ENCODE measurements around the gene GIT2. TPM values are rescaled to one million over a fixed set of nuclear protein-coding genes. Genes with fewer than 3 reads are reported as not detected.

Gene GIT2, protein sequence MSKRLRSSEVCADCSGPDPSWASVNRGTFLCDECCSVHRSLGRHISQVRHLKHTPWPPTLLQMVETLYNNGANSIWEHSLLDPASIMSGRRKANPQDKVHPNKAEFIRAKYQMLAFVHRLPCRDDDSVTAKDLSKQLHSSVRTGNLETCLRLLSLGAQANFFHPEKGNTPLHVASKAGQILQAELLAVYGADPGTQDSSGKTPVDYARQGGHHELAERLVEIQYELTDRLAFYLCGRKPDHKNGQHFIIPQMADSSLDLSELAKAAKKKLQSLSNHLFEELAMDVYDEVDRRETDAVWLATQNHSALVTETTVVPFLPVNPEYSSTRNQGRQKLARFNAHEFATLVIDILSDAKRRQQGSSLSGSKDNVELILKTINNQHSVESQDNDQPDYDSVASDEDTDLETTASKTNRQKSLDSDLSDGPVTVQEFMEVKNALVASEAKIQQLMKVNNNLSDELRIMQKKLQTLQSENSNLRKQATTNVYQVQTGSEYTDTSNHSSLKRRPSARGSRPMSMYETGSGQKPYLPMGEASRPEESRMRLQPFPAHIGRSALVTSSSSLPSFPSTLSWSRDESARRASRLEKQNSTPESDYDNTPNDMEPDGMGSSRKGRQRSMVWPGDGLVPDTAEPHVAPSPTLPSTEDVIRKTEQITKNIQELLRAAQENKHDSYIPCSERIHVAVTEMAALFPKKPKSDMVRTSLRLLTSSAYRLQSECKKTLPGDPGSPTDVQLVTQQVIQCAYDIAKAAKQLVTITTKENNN
- 16.7 and 26.9 TPM in 2 replicates for total RNA-seq

GRCh38 chr12:109995686-109996482 is at the start of gene GIT2:
GIT2 (minus strand) TSS chr12:109996368; CDS start chr12:109996224, 144 bp downstream.

GRCh38 chr12:109998904-109999648 is 2.9 kb upstream of the GIT2 start, which contains the start of gene ANKRD13A:
ANKRD13A (plus strand) TSS chr12:109999430; CDS start chr12:109999689, 259 bp downstream.

DNA sequence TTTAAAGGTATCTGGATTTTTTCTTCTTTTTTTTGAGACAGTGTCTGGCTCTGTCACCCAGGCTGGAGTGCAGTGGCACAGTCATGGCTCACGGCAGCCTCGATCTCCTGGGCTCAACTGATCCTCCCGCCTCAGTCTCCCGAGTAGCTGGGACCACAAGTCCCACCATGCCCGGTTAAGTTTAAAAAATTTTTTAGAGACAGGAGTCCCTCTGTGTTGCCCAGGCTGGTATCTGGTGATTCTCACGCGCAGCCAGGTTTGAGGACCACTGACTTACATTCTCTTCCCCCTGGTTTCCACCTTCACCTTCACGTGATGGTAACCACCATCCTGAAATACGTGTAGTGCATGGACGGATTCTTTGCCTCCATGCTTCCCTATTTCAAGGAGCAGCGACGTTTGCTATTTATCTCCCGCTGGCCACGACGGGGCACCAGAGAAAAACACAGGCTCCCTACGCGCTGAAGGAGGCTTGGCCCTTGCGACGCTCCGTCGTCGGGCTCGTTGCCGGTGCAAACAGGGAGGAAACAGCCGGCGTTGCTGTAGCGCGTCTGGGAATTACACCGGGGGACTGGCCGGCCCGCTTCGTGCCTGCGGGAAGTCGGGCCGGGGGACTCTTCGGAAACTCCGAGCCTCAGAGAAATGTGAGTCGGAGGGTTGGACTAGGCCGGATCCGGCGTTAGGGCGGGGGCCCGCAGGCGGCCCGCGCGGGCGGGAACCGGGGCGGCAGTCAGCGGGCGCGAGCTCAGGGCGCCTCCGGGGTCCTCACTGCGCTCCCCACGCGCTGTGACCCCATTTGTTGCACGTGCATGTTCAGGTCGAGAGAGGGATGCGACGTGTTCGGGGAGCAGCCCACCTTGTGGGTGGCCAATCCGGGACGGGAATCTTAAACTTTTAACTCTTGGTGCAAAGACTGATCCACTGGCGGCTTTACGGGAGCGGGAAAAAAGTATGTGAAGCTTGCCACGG is 96.1 kb downstream of the GIT2 start, which contains the start of gene TCHP:
TSS of gene TCHP (plus strand) at position 492 of the 969 bp plus-strand sequence. CDS start 2,753 bp downstream, outside the sequence.

GRCh38 chr12:109880043-109880931 is 115.9 kb downstream of the GIT2 start, which contains the start of gene GLTP:
GLTP (minus strand) TSS chr12:109880541; CDS start chr12:109880374, 167 bp downstream.

Other genes with a start within 250 kb of the GIT2 start
- 2.5 and 2.6 TPM in 2 replicates for gene TRPV4, start 163.0 kb downstream of the GIT2 start, total RNA-seq
- gene GLTP, start 115.8 kb downstream of the GIT2 start, total RNA-seq: 60.6 and 67.7 TPM in 2 replicates
- 14.4 and 17.0 TPM in 2 replicates for gene TCHP, start 96.1 kb downstream of the GIT2 start, total RNA-seq
- 93.4 and 104 TPM in 2 replicates for gene ANKRD13A, start 3.1 kb upstream of the GIT2 start, total RNA-seq
- gene C12orf76, start 52.2 kb upstream of the GIT2 start, total RNA-seq: 6.7 and 31.4 TPM in 2 replicates
- gene IFT81, start 128.0 kb upstream of the GIT2 start, total RNA-seq: 13.3 and 13.5 TPM in 2 replicates